ENCODE data around the gene GOLGA3.

GRCh38 chr12:132797820-132798570, 30.7 kb downstream of the GOLGA3 start:
- TF ChIP-seq POLR2AphosphoS5 (IDR thresholded peaks at IDR 0.05; ENCODE audit: low read depth, low read length) (no peak), POLR2A (IDR thresholded peaks at IDR 0.05; ENCODE audit: low read depth, low read length) (no peak), TAF1 (IDR thresholded peaks at IDR 0.05; ENCODE audit: low read depth, low read length) (no peak), PAX5 (IDR thresholded peaks at IDR 0.05; ENCODE audit: insufficient read depth, low read length, severe bottlenecking) (no peak), POU2F2 (IDR thresholded peaks at IDR 0.05; ENCODE audit: low read depth, low read length) (no peak)

Data from GM12891 (cell line).